ENCODE results near the gene PCDHB1.

GRCh38 chr5:141003791-141004611, 47.2 kb upstream of the PCDHB1 start:
- TF ChIP-seq POLR2A (IDR thresholded peaks at IDR 0.05; ENCODE audit: low read depth) (no peak), EP300 (IDR thresholded peaks at IDR 0.05) (no peak), CTCF (IDR thresholded peaks at IDR 0.05) (no peak)
